ENCODE measurements around the gene SRSF5.

The SRSF5 gene

GRCh38 chr14:69770559-69770958, 3.6 kb downstream of the SRSF5 start:
- TF ChIP-seq, protein P1, sequence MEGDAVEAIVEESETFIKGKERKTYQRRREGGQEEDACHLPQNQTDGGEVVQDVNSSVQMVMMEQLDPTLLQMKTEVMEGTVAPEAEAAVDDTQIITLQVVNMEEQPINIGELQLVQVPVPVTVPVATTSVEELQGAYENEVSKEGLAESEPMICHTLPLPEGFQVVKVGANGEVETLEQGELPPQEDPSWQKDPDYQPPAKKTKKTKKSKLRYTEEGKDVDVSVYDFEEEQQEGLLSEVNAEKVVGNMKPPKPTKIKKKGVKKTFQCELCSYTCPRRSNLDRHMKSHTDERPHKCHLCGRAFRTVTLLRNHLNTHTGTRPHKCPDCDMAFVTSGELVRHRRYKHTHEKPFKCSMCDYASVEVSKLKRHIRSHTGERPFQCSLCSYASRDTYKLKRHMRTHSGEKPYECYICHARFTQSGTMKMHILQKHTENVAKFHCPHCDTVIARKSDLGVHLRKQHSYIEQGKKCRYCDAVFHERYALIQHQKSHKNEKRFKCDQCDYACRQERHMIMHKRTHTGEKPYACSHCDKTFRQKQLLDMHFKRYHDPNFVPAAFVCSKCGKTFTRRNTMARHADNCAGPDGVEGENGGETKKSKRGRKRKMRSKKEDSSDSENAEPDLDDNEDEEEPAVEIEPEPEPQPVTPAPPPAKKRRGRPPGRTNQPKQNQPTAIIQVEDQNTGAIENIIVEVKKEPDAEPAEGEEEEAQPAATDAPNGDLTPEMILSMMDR (IDR thresholded peaks at IDR 0.05) = no peak
- Histone ChIP-seq H3K27ac (no peak overlapping the region), H3K4me3 (no peak overlapping the region)
- DNase-seq (ENCODE audit: low spot score) = no peak

GRCh38 chr14:69771136-69771535, 4.2 kb downstream of the SRSF5 start:
- TF ChIP-seq, protein P1 (IDR thresholded peaks at IDR 0.05) = no peak
- Histone ChIP-seq H3K27ac (no peak overlapping the region), H3K4me3 (no peak overlapping the region)
- DNase-seq (ENCODE audit: low spot score) = no peak

DNA sequence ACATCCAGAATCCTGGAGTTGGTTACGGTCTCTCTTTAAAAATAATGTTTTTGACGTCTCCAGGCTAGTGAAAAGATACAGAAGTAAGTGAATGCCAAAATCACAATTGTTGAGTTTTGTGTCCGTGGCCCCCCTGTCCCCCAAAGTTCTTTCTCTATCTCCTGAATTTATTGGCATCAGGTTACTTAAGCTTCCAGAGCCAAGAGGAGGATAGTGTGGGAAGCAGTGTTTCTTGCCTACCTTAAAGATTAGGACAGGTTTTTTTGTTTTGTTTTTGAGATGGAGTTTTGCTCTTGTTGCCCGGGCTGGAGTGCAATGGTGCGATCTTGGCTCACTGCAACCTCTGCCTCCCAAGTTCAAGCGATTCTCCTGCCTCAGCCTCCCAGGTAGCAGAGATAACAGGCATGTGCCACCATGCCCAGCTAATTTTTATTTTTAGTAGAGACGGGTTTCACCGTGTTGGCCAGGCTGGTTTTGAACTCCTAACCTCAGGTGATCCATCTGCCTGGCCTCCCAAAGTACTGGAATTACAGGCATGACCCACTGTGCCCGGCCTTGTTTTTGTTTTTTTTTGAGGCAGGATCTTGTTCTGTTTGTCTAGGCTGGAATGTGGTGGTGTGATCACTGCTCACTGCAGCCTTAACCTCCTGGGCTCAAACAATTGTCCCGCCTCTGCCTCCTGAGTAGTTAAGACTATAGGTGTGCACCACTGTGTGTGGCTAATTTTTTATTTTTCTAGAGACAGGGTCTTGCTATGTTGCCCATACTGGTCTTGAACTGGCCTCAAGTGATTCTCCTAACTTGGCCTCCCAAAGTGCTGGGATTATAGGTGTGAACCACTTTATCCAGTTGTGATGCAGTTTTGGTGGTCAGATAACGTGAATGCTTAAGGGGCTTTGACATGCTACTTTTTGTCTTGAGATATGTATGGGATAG, 5.4 kb downstream of the SRSF5 start:
- no peak overlapping the region for H3K4me3 ChIP-seq
- no peak overlapping the region for H3K27ac ChIP-seq
- no peak for DNase-seq (ENCODE audit: low spot score)
- TF ChIP-seq, protein P1 (IDR thresholded peaks at IDR 0.05) = no peak

GRCh38 chr14:69773571-69774276, 6.8 kb downstream of the SRSF5 start:
- DNase-seq (ENCODE audit: low spot score) = no peak
- no peak overlapping the region for H3K4me3 ChIP-seq
- TF ChIP-seq, protein P1 (IDR thresholded peaks at IDR 0.05) = no peak
- H3K27ac ChIP-seq = no peak overlapping the region

- Histone ChIP-seq H3K27ac (no peak overlapping the region), H3K4me3 (no peak overlapping the region)
- no peak for DNase-seq (ENCODE audit: low spot score)
- TF ChIP-seq, protein P1 (IDR thresholded peaks at IDR 0.05) = no peak
Observed at GRCh38 chr14:69775012-69775411, 8.1 kb downstream of the SRSF5 start.

- no peak overlapping the region for H3K4me3 ChIP-seq
- DNase-seq (ENCODE audit: low spot score) = no peak
- TF ChIP-seq, protein P1 (IDR thresholded peaks at IDR 0.05) = no peak
- H3K27ac ChIP-seq = no peak overlapping the region
Observed at GRCh38 chr14:69776875-69777453, 10.0 kb downstream of the SRSF5 start.
